GM21717 (cell line): Measurements from ENCODE around the gene OR6P1.

Source experiments
- ATAC-seq: cut with Tn5 transposase; IDR thresholded peaks from one replicate; pipeline ENCODE4 v1.9.1; 2021; ENCODE audit warnings: mild to moderate bottlenecking, moderate library complexity; ENCODE audit not compliant: unreplicated experiment

Gene OR6P1

GRCh38 chr1:158570480-158570879 is at the start of gene OR6P1:
Gene OR6P1, minus strand, starts transcription at chr1:158570580. Its CDS starts 6,976 bp downstream, at chr1:158563604.
- ATAC-seq: no peak

- no peak for ATAC-seq
Measured at GRCh38 chr1:158613764-158614163, 43.4 kb upstream of the OR6P1 start.

GRCh38 chr1:158611916-158612315 is 41.5 kb upstream of the OR6P1 start:
- ATAC-seq: no peak

GRCh38 chr1:158607296-158607695 is 36.9 kb upstream of the OR6P1 start:
- ATAC-seq: no peak

- ATAC-seq: no peak
Measured at GRCh38 chr1:158604968-158605367, 34.6 kb upstream of the OR6P1 start, which contains the start of gene OR10Z1. Gene OR10Z1, plus strand, starts transcription at chr1:158605268. Its CDS starts 1,171 bp downstream, at chr1:158606439.

GRCh38 chr1:158600735-158601134 is 30.4 kb upstream of the OR6P1 start:
- no peak for ATAC-seq

- ATAC-seq: no peak
Measured at GRCh38 chr1:158586942-158587341, 16.6 kb upstream of the OR6P1 start.

- no peak for ATAC-seq
Measured at GRCh38 chr1:158583962-158584361, 13.6 kb upstream of the OR6P1 start.

GRCh38 chr1:158579733-158580132 is 9.4 kb upstream of the OR6P1 start, which contains the start of gene OR10X1:
Gene OR10X1, minus strand, starts transcription at chr1:158579899. Its CDS starts 0 bp downstream, at chr1:158579899.
- ATAC-seq: no peak

GRCh38 chr1:158577561-158577960 is 7.2 kb upstream of the OR6P1 start:
- no peak for ATAC-seq

- ATAC-seq: no peak
Measured at GRCh38 chr1:158572226-158572625, 1.8 kb upstream of the OR6P1 start.

GRCh38 chr1:158564608-158565007 is 5.8 kb downstream of the OR6P1 start:
- ATAC-seq: no peak

- no peak for ATAC-seq
Measured at GRCh38 chr1:158563853-158564252, 6.5 kb downstream of the OR6P1 start.

GRCh38 chr1:158559696-158560095 is 10.7 kb downstream of the OR6P1 start:
- no peak for ATAC-seq

- ATAC-seq: no peak
Measured at GRCh38 chr1:158554352-158554751, 16.0 kb downstream of the OR6P1 start, which contains the start of gene OR6Y1. Gene OR6Y1, minus strand, starts transcription at chr1:158554405. Its CDS starts 6,300 bp downstream, at chr1:158548105.

- no peak for ATAC-seq
Measured at GRCh38 chr1:158552296-158552695, 18.1 kb downstream of the OR6P1 start.

- ATAC-seq: no peak
Measured at GRCh38 chr1:158547533-158547932, 22.8 kb downstream of the OR6P1 start.

- no peak for ATAC-seq
Measured at GRCh38 chr1:158537609-158538008, 32.8 kb downstream of the OR6P1 start.

- ATAC-seq: no peak
Measured at GRCh38 chr1:158534496-158534895, 35.9 kb downstream of the OR6P1 start.

- no peak for ATAC-seq
Measured at GRCh38 chr1:158527190-158527815, 43.1 kb downstream of the OR6P1 start.

- no peak for ATAC-seq
Measured at GRCh38 chr1:158521666-158522058, 48.7 kb downstream of the OR6P1 start.

- no peak for ATAC-seq
Measured at GRCh38 chr1:158520955-158521665, 49.3 kb downstream of the OR6P1 start.
